GM12878 (cell line): Measurements from ENCODE around the gene ABI1.
"Not testable (repeated sequence)": the region's sequence is repeated elsewhere in the genome, so short reads cannot be mapped to it uniquely, and the experiment has no call there.

Experiments
- BRCA1 ChIP-seq: IDR thresholded peaks from 2 replicates; pipeline ENCODE4 v1.6.1; 2011; ENCODE audit warnings: low read depth, low read length, improper control_type of control experiment
- CHD1 ChIP-seq: IDR thresholded peaks from 2 replicates; pipeline ENCODE4 v1.6.1; 2012; ENCODE audit warnings: low read depth, low read length, improper control_type of control experiment
- EZH2 ChIP-seq: IDR thresholded peaks from 2 replicates; pipeline ENCODE4 v1.6.1; 2012; ENCODE audit warnings: low read depth, mild to moderate bottlenecking, control low read depth, inconsistent platforms, low read length, borderline replicate concordance; ENCODE audit not compliant: control insufficient read depth
- GATAD2B ChIP-seq: fragments of 450-650 bp; conservative IDR thresholded peaks from 2 replicates; pipeline ENCODE4 v1.6.1; 2017; ENCODE audit warnings: low read depth, mild to moderate bottlenecking, moderate library complexity
- HCFC1 ChIP-seq: fragments of 150-350 bp; IDR thresholded peaks from 2 replicates; pipeline ENCODE4 v1.6.1; 2014; ENCODE audit warnings: low read length
- NFIC ChIP-seq: IDR thresholded peaks from 2 replicates; pipeline ENCODE4 v1.6.1; 2012; ENCODE audit warnings: low read depth, mild to moderate bottlenecking, inconsistent platforms, low read length, moderate library complexity
- NFYB ChIP-seq: IDR thresholded peaks from 2 replicates; pipeline ENCODE4 v1.6.1; 2011; ENCODE audit warnings: low read depth, mild to moderate bottlenecking, low read length, improper control_type of control experiment, moderate library complexity; ENCODE audit not compliant: insufficient read depth
- PAX8 ChIP-seq: fragments of 450-650 bp; IDR thresholded peaks from 2 replicates; pipeline ENCODE4 v1.6.1; 2017; ENCODE audit warnings: mild to moderate bottlenecking, moderate library complexity
- POLR2AphosphoS5 ChIP-seq: IDR thresholded peaks from 2 replicates; pipeline ENCODE4 v1.6.1; 2011; ENCODE audit warnings: mild to moderate bottlenecking, low read length, inconsistent platforms
- REST ChIP-seq: IDR thresholded peaks from 2 replicates; pipeline ENCODE4 v1.6.1; 2012; ENCODE audit warnings: mild to moderate bottlenecking, low read depth, low read length
- YY1 ChIP-seq: IDR thresholded peaks from 2 replicates; pipeline ENCODE4 v1.6.1; 2011; ENCODE audit warnings: low read depth, mild to moderate bottlenecking, low read length
- ZNF274 ChIP-seq: IDR thresholded peaks from one replicate; pipeline ENCODE4 v1.8.0; 2011; ENCODE audit not compliant: insufficient read length, insufficient read depth
- TF ChIP-seq, protein P1 (sequence below), 3 experiments: IDR thresholded peaks in 2 of 3; conservative IDR thresholded peaks in 1 of 3; 2 replicates each; pipeline ENCODE4 v1.5.1; 2011; ENCODE audit warnings: low read depth in 3 of 3, low read length in 3 of 3, mild to moderate bottlenecking in 3 of 3, control low read depth in 2 of 3, moderate library complexity in 2 of 3, inconsistent platforms in 1 of 3, mixed read lengths in 1 of 3; ENCODE audit not compliant: control insufficient read depth in 2 of 3, insufficient read depth in 1 of 3; ENCODE audit errors: extremely low read depth in 1 of 3

- TF ChIP-seq PAX8, GATAD2B, NFIC, NFYB, REST, CHD1, BRCA1, YY1, EZH2, POLR2AphosphoS5, HCFC1, ZNF274: not testable (repeated sequence)
- TF ChIP-seq, protein P1, sequence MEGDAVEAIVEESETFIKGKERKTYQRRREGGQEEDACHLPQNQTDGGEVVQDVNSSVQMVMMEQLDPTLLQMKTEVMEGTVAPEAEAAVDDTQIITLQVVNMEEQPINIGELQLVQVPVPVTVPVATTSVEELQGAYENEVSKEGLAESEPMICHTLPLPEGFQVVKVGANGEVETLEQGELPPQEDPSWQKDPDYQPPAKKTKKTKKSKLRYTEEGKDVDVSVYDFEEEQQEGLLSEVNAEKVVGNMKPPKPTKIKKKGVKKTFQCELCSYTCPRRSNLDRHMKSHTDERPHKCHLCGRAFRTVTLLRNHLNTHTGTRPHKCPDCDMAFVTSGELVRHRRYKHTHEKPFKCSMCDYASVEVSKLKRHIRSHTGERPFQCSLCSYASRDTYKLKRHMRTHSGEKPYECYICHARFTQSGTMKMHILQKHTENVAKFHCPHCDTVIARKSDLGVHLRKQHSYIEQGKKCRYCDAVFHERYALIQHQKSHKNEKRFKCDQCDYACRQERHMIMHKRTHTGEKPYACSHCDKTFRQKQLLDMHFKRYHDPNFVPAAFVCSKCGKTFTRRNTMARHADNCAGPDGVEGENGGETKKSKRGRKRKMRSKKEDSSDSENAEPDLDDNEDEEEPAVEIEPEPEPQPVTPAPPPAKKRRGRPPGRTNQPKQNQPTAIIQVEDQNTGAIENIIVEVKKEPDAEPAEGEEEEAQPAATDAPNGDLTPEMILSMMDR (IDR thresholded peaks at IDR 0.05 in 2 of 3, conservative IDR thresholded peaks at IDR 0.05 in 1 of 3; ENCODE audit: control insufficient read depth in 2 of 3, extremely low read depth in 1 of 3, insufficient read depth in 1 of 3, low read depth in 3 of 3, low read length in 3 of 3) = not testable (repeated sequence)
Observed at GRCh38 chr10:26789779-26790178, 71.0 kb downstream of the ABI1 start.
